Mammary epithelial cell (primary cell): ENCODE measurements around the gene CLDN34.

Experiments
- CTCF ChIP-seq, 2 donors: IDR thresholded peaks in 1 of 2; conservative IDR thresholded peaks in 1 of 2; 2 replicates each; pipeline ENCODE4 v1.5.1; 2011 to 2012; ENCODE audit warnings: inconsistent platforms in 2 of 2, low read length in 2 of 2, mild to moderate bottlenecking in 2 of 2, control low read depth in 1 of 2, low read depth in 1 of 2; ENCODE audit not compliant: insufficient read depth in 1 of 2; ENCODE audit errors: extremely low read depth in 1 of 2
- EZH2 ChIP-seq: IDR thresholded peaks from 2 replicates; pipeline ENCODE4 v1.6.1; 2012; ENCODE audit warnings: low read length, inconsistent platforms, borderline replicate concordance

DNA sequence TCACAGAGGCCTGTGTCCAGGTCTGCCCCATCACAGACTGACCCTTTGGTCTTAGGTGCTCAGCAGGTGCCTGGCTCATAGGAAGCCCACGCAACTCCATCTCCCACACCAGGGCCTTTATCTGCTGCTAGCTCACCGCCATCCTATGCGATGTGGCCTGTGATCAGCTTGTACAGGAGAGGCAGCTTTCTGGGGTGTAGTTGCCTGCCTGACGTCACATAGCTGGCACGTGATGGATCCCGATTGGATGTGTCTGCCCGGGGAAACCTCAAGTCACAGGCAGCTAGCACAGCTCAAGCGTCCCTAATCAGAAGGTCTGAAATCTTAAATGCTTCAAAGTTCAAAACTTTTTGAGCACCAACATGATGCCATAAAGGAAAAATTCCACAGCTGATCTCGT, 41.2 kb upstream of the CLDN34 start:
- no peak for TF ChIP-seq CTCF (conservative IDR thresholded peaks at IDR 0.05 in 1 of 2, IDR thresholded peaks at IDR 0.05 in 1 of 2; ENCODE audit: extremely low read depth in 1 of 2, insufficient read depth in 1 of 2, low read depth in 1 of 2, low read length in 2 of 2)
- no peak for TF ChIP-seq EZH2
